ENCODE measurements around the gene BAK1.

DNA sequence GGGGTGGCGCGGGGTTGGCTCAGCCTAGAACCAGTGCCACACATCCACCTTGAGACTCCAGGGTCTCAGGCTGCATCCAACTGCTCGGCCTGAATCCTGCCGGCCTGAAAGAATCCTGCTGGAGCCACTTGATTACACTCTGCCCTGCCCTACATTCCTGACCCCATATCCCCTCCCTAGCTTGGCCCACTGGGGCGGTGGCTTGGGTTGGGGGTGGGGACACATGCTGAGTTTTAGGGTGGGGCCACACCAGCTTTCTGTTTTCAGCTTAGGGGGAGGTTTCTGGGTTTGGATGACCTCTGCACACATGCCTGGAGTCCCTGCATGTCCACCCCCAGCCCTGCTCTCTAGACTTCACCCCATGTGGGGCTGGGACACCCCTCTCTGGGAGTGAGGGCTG, 47.8 kb upstream of the BAK1 start:
- TF ChIP-seq CTCF (IDR thresholded peaks at IDR 0.05; ENCODE audit: poor library complexity) (no peak), EZH2phosphoT487 (IDR thresholded peaks at IDR 0.05; ENCODE audit: low read depth, severe bottlenecking, unreplicated experiment) (no peak)

All from hepatocyte (in vitro differentiated cells).